ENCODE results near the gene NUMA1. TPM values are rescaled to one million over a fixed set of nuclear protein-coding genes. Genes with fewer than 3 reads are reported as not detected.

The NUMA1 gene

Small RNA genes within 50 kb of the gene (small RNA-seq; reads per million reads assigned to genes)
- 0.54 reads per million for gene MIR3165 (ENCODE audit: insufficient read depth)
- gene RNU6-72P (ENCODE audit: insufficient read depth) = not detected

All from mesendoderm (in vitro differentiated cells).